GM12892 (cell line): Measurements from ENCODE around the gene NDUFAF8.

ENCODE experiments used
- DNase-seq: peaks from one replicate; pipeline ENCODE4 v3.0.0; 2011; ENCODE audit not compliant: insufficient read length
- FAIRE-seq: peaks from 2 replicates; lab custom pipeline; 2011; peaks lifted over from hg19 to GRCh38; lab: Jason Lieb, UNC
- POLR2A ChIP-seq: IDR thresholded peaks from 2 replicates; pipeline ENCODE4 v1.6.1; 2011; ENCODE audit warnings: low read depth, low read length, control low read depth
- POLR2AphosphoS5 ChIP-seq: IDR thresholded peaks from 2 replicates; pipeline ENCODE4 v1.6.1; 2011; ENCODE audit warnings: low read depth, low read length, control low read depth
- TAF1 ChIP-seq: IDR thresholded peaks from 2 replicates; pipeline ENCODE4 v1.6.1; 2011; ENCODE audit warnings: low read depth, mild to moderate bottlenecking, control low read depth, low read length, borderline replicate concordance

Gene NDUFAF8

DNA sequence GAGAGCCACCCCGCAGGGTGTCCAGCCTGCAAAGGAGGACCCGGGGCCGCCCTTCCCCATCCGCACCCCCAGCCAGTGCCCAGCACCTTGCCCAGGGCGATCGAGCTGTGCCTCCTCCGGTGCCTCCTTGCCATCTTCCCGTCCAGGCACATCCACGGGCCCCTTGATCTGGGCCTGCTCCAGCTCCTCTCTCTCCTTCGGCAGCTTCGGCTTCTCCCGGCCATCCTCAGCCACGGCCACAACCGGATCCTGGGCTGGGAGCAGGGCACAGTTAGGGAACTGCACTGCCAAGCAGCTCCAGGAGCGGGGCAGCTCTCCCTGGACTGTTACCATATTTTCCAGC lies 13.8 kb downstream of the NDUFAF8 start:
- TF ChIP-seq TAF1 (no peak), POLR2A (no peak), POLR2AphosphoS5 (no peak)
- FAIRE-seq (no peak), DNase-seq (no peak)

DNA sequence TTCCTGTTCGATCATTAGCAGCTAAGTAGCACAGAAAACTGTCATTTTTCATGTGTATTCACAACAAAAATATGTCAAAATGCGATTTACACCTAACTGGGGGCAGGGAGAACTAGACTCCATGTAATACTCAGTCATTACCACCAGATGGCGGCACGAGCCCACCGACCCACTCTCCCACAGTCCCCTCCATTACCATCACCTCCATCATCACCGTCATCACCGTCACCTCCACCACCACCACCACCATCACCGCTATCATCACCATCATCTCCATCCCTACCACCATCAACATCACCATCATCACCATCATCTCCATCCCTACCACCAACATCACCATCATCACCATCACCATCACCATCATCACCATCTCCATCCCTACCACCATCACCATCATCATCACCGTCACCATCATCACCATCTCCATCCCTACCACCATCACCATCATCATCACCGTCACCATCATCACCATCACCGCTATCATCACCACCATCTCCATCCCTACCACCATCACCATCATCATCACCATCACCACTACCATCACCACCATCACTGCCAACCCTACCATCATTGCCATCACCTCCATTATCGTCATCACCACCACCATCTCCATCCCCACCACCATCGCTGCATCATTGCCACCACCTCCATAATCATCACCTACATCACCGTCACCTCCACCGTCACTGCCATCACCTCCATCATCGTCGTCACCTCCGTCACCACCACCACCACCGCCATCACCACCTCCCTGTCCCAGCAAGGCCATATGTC lies 14.4 kb downstream of the NDUFAF8 start:
- TF ChIP-seq POLR2AphosphoS5: no peak
- peak; percentile 83 for FAIRE-seq
- no peak for DNase-seq

DNA sequence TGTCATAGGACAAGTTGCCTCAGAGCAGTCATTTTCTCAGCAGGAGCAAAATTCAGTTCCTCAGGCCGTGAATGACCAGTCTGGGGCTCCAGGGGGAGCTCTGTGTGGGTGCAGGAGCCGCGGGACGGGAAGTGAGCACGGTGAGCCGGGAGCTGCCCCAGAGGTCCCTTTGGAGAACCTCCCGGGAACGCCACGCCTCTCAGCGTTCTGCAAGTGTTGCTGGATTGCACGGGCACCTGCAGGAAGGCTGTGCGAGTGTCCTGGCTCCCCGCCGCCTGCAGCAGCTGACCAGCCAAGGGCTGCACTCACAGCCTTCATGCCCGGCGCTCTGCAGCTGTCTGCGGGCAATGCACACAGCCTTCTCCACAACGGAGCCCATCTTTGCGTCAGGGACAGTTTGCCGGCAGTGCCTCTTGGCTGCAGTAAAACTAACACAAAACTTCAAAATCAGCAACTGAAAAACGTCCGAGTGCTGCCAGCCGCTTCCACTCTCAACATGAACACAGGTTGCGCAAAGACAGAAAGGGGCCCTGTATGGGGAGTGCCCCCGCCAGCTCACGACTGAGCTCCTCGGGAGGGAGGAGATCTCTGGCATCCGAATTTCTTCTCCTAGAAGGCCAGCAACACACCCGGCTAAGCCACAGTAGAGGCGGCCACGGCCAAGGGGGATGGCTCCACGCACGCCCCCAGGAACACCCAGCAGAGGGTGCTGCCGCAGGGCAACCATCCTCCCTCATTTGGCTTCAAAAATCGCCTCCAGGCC lies 16.0 kb downstream of the NDUFAF8 start:
- no peak for FAIRE-seq
- no peak for TF ChIP-seq POLR2A
- TF ChIP-seq POLR2AphosphoS5: no peak
- TF ChIP-seq TAF1: no peak
- no peak for DNase-seq

DNA sequence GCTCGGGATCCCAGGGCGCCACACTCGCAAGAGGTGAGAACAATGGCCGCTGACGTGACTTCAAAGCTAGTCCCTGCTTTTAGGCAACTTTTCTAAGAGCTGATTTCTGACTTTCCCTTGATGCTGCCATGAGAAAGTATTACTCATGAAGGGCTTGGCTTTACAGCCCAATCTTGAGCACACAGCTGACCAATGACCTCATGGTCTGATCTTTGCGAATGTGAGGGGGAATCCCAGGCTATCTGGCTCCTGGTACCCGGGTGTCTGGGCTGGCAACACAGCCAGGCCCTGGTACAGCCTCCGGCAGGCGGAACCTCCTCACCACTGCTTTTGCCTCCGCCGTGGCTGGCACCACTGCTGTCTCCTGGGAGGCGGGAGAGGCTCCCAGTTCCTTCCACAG lies 17.5 kb downstream of the NDUFAF8 start:
- TF ChIP-seq TAF1: no peak
- no peak for TF ChIP-seq POLR2AphosphoS5
- TF ChIP-seq POLR2A: no peak
- DNase-seq (no peak), FAIRE-seq (no peak)

DNA sequence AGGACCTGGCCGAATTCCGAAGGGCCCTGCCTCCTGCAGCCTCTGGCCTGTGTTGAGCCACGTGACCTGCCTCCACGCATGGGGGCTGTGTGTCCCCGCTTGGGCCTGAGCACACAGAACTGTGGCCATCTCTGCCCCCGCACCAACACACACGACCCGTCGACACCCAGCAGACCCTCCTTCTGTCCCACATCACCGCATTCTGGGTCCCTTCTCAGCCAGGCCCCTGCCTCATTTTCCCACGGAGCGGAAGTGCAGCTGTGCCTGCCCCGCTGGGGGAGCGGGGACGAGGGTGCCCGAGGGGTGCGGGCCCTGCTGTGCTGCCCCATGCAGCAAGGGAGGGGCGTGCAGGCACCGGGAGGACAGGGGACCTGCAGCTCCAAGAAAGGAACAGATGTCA lies 18.4 kb downstream of the NDUFAF8 start:
- no peak for DNase-seq
- no peak for FAIRE-seq
- no peak for TF ChIP-seq POLR2AphosphoS5
- TF ChIP-seq POLR2A: no peak
- no peak for TF ChIP-seq TAF1

DNA sequence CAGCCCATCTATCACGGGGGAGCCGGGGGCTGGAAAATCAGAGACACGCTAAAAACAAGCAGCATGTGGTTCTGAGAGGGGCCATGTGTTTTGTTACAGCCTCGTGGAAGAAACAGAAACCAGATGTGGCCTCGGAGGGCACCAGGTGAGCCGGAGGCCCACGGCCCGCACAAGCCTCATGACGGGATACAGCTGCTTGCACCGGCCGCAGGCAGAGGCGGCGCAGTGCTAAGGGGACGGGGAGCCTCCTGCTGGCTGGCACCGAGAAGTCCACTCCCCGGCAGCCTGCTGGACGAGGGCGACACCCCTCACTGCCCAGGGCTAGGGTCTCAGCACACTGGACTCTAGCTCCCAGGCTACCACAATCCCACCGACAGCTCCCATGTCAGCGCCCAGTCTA lies 19.2 kb downstream of the NDUFAF8 start:
- FAIRE-seq (no peak), DNase-seq (no peak)
- TF ChIP-seq POLR2AphosphoS5 (no peak), TAF1 (no peak), POLR2A (no peak)

DNA sequence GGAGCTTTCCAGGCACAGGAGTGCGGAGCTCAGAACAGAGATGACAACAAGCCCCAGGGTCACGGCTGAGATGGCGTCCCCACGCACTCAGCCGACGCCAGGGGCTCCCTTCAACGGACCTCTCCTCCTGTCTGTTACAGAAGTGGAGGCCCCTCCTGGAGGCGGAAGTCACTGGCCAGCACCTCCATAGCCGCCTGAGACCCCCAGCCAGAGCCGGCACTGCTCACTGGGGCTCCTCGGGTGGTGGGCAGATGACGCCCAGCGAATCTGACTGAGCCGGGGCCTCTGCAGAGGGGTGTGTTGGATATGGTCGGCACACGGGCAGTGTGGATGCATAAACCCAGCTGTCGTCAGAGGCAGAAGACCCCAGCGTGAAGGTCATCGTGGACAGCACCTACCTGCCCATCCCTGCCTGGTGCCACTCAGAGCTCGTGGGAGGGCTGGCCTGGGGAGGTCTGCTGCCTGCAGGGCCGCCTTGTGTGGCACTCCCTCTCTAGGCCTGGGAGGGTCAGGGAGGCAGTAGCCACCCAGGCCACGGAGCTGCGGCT lies 20.0 kb downstream of the NDUFAF8 start:
- FAIRE-seq (no peak), DNase-seq (no peak)
- TF ChIP-seq POLR2AphosphoS5 (no peak), TAF1 (no peak), POLR2A (no peak)

DNA sequence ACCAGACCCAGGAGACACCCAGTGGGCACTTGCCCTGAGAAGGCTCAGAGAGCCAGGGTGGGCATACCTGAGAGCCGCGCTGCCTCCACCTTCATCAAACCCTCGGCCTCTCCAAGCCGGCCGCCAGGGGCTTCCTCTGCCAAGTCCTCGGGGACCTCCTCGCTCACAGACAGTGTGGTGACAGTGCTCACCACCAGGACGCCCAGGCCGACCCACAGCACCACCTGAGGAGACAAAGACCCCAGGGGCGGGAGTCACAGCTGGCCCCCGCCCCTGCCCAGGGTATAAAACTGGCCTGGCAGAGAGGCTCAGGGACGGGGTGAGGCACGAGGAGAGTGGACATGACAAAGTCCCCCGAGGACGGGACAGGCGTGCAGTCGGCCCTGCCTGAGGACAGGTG lies 21.1 kb downstream of the NDUFAF8 start:
- FAIRE-seq: no peak
- no peak for DNase-seq
- TF ChIP-seq POLR2AphosphoS5 (no peak), POLR2A (no peak), TAF1 (no peak)

DNA sequence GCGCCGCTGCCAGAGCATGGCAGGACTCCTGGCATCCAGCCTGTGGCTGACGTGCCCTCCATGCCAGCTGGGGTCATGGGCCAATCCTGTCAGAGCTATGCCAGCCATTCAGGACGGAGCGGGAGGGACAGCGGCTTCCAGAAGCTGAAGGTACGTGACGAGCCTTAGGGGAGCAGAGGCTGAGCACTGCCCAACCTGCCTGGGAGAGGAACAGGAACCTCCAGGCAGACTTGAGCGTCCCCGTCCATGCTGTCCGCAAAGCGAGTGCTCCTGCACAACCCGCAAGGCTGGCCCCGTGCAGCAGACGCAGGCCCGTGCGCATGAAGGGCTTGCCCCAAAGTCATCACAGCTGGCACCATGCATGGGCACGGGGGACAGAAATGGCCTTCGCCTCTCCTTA lies 21.5 kb downstream of the NDUFAF8 start:
- DNase-seq (no peak), FAIRE-seq (no peak)
- TF ChIP-seq TAF1 (no peak), POLR2AphosphoS5 (no peak), POLR2A (no peak)

DNA sequence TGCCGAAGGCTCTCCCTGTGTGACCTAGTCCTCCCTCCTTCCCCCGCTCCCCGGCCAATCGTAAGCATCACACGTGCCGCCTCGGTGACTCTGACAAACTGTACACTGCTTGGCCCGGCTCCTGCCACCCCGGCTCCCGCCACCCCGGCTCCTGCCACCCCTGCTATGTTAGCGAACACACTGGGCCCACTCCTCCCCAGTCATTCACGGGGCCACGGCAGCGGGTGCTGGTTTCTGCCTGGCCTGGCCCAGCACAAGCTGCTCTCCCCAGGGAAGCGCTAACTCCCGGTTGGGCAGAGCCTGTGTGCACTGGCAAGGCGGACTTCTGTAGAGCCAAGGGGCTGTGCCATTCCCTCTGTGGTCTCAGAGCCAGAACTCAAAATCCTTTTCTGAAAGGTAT lies 22.0 kb downstream of the NDUFAF8 start:
- FAIRE-seq (no peak), DNase-seq (no peak)
- TF ChIP-seq POLR2A: no peak
- TF ChIP-seq POLR2AphosphoS5: no peak
- TF ChIP-seq TAF1: no peak

DNA sequence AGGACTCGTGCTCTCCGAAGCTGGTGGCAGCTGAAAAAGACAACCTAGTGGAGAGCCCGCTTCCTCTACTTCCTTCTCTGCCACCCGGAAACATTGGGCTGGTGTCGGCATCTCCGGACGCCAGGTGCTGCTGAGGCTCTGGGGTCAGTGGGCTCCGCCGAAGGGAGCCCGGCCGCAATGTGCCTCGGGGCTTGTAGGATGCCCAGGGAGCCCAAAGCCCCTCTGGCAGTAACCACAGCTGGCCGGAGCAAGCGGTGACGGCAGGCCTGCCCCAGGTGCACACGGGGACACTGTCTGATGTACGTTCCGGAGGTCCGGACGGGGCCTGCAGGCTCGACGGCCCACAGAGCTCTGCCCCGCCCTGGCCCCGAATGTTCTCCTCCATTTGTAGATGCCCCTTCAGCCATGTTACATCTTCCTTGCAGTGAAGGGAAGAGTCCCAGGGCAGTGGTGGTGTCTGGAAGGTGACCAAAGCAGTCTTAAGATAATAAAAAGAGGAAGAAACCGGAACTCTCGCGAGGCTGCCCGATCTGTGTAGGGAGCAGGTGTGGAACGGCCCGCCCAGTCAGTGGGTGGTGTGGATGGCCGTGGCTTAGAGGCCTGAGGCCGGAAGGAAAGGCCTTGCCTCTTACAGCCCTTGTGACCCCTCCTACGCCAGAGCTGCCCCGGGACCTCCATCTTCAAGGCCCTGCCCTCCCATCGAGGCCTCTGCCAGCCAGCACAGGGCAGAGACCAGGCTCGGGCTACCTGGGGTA lies 22.6 kb downstream of the NDUFAF8 start:
- no peak for DNase-seq
- no peak for TF ChIP-seq POLR2AphosphoS5
- TF ChIP-seq TAF1: no peak
- TF ChIP-seq POLR2A: no peak
- FAIRE-seq: no peak
